K562 (cell line): ENCODE results near the gene EGFR. TPM values are rescaled to one million over a fixed set of nuclear protein-coding genes. Genes with fewer than 3 reads are reported as not detected.

ENCODE experiments used
- ATAC-seq: fragments of 200-7000 bp; cut with Tn5 transposase; 3 replicates; pipeline ENCODE4 v1.9.1; 2020; ENCODE audit warnings: moderate library complexity
- BruUV-seq: library from RNA; stranded (reverse); fragments of 400-500 nt; replicated peaks from 2 replicates; lab custom pipeline; 2021; lab: Mats Ljungman, UMichigan
- CTCF ChIA-PET: fragments of 300-600 bp; formaldehyde crosslinking; extraction: SDS; loops from one replicate; lab custom pipeline; 2021; ENCODE audit warnings: low intra/inter-chr PET ratio; lab: Yijun Ruan, JAX
- POLR2A ChIA-PET: fragments of 300-600, 350-650 bp; sonication (Branson Sonifier 250); formaldehyde crosslinking; extraction: SDS; loops from one replicate; lab custom pipeline; 2021; ENCODE audit warnings: antibody characterized with exemption, inconsistent platforms; lab: Yijun Ruan, JAX
- DNase-seq, 4 experiments: peaks; one replicate each; pipeline versions ENCODE4 v3.0.0 to v3.0.0-alpha.2; 2011 to 2018; ENCODE audit warnings: low spot score in 3 of 4, mixed read lengths in 3 of 4; ENCODE audit errors: extremely low read depth in 1 of 4
- FAIRE-seq: peaks from 2 replicates; lab custom pipeline; 2011; peaks lifted over from hg19 to GRCh38; lab: Jason Lieb, UNC
- H2AFZ ChIP-seq: 2 replicates; pipeline ENCODE4 v1.6.0; 2011; ENCODE audit warnings: low read depth, low read length, control low read depth, inconsistent platforms
- H3K27ac ChIP-seq: fragments of 200-600 bp; 3 replicates; pipeline ENCODE4 v1.8.0; 2011; ENCODE audit warnings: low read depth, mild to moderate bottlenecking, control low read depth, inconsistent platforms, low read length, moderate library complexity, mixed read lengths; ENCODE audit errors: extremely low read depth
- H3K27me3 ChIP-seq, 2 experiments: fragments of 300-600 bp in 1 of 2; 2 replicates in 1 of 2; 3 replicates in 1 of 2; pipeline versions ENCODE4 v1.6.0 to v1.8.0; 2011; ENCODE audit warnings: inconsistent platforms in 2 of 2, low read length in 2 of 2, mild to moderate bottlenecking in 1 of 2, mixed read lengths in 1 of 2, moderate library complexity in 1 of 2; ENCODE audit not compliant: control insufficient read depth in 2 of 2, insufficient read depth in 2 of 2
- H3K36me3 ChIP-seq: fragments of 300-600 bp; 3 replicates; pipeline ENCODE4 v1.8.0; 2011; ENCODE audit warnings: mild to moderate bottlenecking, low read length, inconsistent platforms; ENCODE audit not compliant: control insufficient read depth, insufficient read depth
- H3K4me1 ChIP-seq, 2 experiments: fragments of 200-600 bp in 1 of 2; replicated peaks in 1 of 2; 2 replicates in 1 of 2; 3 replicates in 1 of 2; pipeline versions ENCODE4 v1.5.1 to v1.8.0; 2011; ENCODE audit warnings: inconsistent platforms in 2 of 2, low read length in 2 of 2, mild to moderate bottlenecking in 1 of 2, mixed read lengths in 1 of 2, moderate library complexity in 1 of 2; ENCODE audit not compliant: control insufficient read depth in 2 of 2, insufficient read depth in 2 of 2
- H3K4me2 ChIP-seq: 2 replicates; pipeline ENCODE4 v1.6.1; 2011; ENCODE audit warnings: low read length, control low read depth, inconsistent platforms, mixed read lengths; ENCODE audit not compliant: insufficient read depth
- H3K4me3 ChIP-seq: fragments of 200-600 bp; sonication (generic), shearing (Covaris generic); 2 replicates; pipeline ENCODE4 v1.5.1; 2016; ENCODE audit warnings: control low read depth, inconsistent platforms
- H3K79me2 ChIP-seq: fragments of 200-600 bp; 3 replicates; pipeline ENCODE4 v1.8.0; 2011; ENCODE audit warnings: low read length, inconsistent platforms; ENCODE audit not compliant: control insufficient read depth, insufficient read depth
- H3K9ac ChIP-seq, 2 experiments: 2 replicates each; pipeline versions ENCODE4 v1.6.0 to v1.6.1; 2011; ENCODE audit warnings: low read depth in 2 of 2, low read length in 2 of 2, control low read depth in 1 of 2, inconsistent platforms in 1 of 2, mild to moderate bottlenecking in 1 of 2, mixed read lengths in 1 of 2; ENCODE audit not compliant: insufficient read depth in 1 of 2
- H3K9me1 ChIP-seq: one replicate; pipeline ENCODE4 v1.6.0; 2011; ENCODE audit warnings: inconsistent platforms, mild to moderate bottlenecking, low read length, moderate library complexity; ENCODE audit not compliant: control insufficient read depth, insufficient read depth
- H3K9me3 ChIP-seq: replicated peaks from 2 replicates; pipeline ENCODE4 v1.5.1; 2011; ENCODE audit warnings: low read depth, low read length, inconsistent platforms; ENCODE audit not compliant: control insufficient read depth, insufficient read depth
- H4K20me1 ChIP-seq: replicated peaks from 2 replicates; pipeline ENCODE4 v1.6.1; 2011; ENCODE audit warnings: low read length, inconsistent platforms, mixed read lengths; ENCODE audit not compliant: control insufficient read depth, insufficient read depth
- BRF1 ChIP-seq: IDR thresholded peaks from 3 replicates; pipeline ENCODE4 v1.6.1; 2011; ENCODE audit warnings: borderline replicate concordance, mild to moderate bottlenecking; ENCODE audit not compliant: insufficient read length; ENCODE audit errors: extremely low read depth
- CREBBP ChIP-seq: IDR thresholded peaks from one replicate; pipeline ENCODE4 v1.6.1; 2012; ENCODE audit warnings: low read depth, mild to moderate bottlenecking, control low read depth, inconsistent platforms, low read length
- ETV5 ChIP-seq: sonication (generic); formaldehyde crosslinking; IDR thresholded peaks from 2 replicates; pipeline ENCODE4 v1.4.0; 2020; ENCODE audit warnings: low read depth, mild to moderate bottlenecking, missing genetic modification reagents
- EWSR1 ChIP-seq: fragments of 450-650 bp; IDR thresholded peaks from 2 replicates; pipeline ENCODE4 v1.6.1; 2018; ENCODE audit warnings: borderline replicate concordance, mild to moderate bottlenecking, low read depth, moderate library complexity; ENCODE audit not compliant: partially characterized antibody
- FOS ChIP-seq: IDR thresholded peaks from 3 replicates; pipeline ENCODE4 v1.6.1; 2011; ENCODE audit not compliant: insufficient read length; ENCODE audit errors: extremely low read depth
- GTF2A2 ChIP-seq: IDR thresholded peaks from 2 replicates; pipeline ENCODE4 v1.6.1; 2016; ENCODE audit warnings: mild to moderate bottlenecking, missing genetic modification characterization, missing compliant biosample characterization
- MAFK ChIP-seq: IDR thresholded peaks from 2 replicates; pipeline ENCODE4 v1.6.1; 2011; ENCODE audit warnings: low read length, improper control_type of control experiment
- MECOM ChIP-seq: fragments of 250-450 bp; sonication (Bioruptor Pico); IDR thresholded peaks from 2 replicates; pipeline ENCODE4 v1.8.0; 2022; ENCODE audit warnings: inconsistent platforms
- NFRKB ChIP-seq: fragments of 450-650 bp; IDR thresholded peaks from 2 replicates; pipeline ENCODE4 v1.6.1; 2016; ENCODE audit warnings: low read depth
- NR3C1 ChIP-seq: sonication (generic); formaldehyde crosslinking; IDR thresholded peaks from 2 replicates; pipeline ENCODE4 v1.8.1; 2022; ENCODE audit warnings: missing genetic modification reagents
- POLR2A ChIP-seq: fragments of 450-650 bp; conservative IDR thresholded peaks from 2 replicates; pipeline ENCODE4 v1.6.1; 2016
- POLR2AphosphoS2 ChIP-seq: IDR thresholded peaks from 2 replicates; pipeline ENCODE4 v1.6.1; 2012; ENCODE audit warnings: low read length, improper control_type of control experiment
- POLR2AphosphoS5 ChIP-seq: IDR thresholded peaks from 2 replicates; pipeline ENCODE4 v1.6.1; 2011; ENCODE audit warnings: mild to moderate bottlenecking, low read depth, low read length, moderate library complexity; ENCODE audit not compliant: control insufficient read depth, insufficient read depth
- RBM25 ChIP-seq: fragments of 200-400 bp; formaldehyde crosslinking; IDR thresholded peaks from 2 replicates; pipeline ENCODE4 v1.6.1; 2018; ENCODE audit warnings: low read length, low read depth, moderate library complexity; ENCODE audit not compliant: severe bottlenecking
- ZNF23 ChIP-seq: fragments of 250-450 bp; sonication (Bioruptor Pico); IDR thresholded peaks from 2 replicates; pipeline ENCODE4 v1.4.0; 2020; ENCODE audit warnings: mild to moderate bottlenecking
- WGBS: fragments of 100-300 bp; shearing (Covaris generic); methylation state at CpG from one replicate; pipeline ENCODE4 v1.1.6; 2016; ENCODE audit warnings: low coverage, mixed read lengths; ENCODE audit not compliant: insufficient coverage; ENCODE audit errors: missing lambda C conversion rate; 5-methylcytosine and 5-hydroxymethylcytosine counted together
- in situ Hi-C: fragments of 300-500 bp; cut with MboI; formaldehyde crosslinking; loops from 4 replicates; pipeline ENCODE4 v1.15.0; 2018; ENCODE audit warnings: inconsistent platforms, mixed read lengths
- intact Hi-C: fragments of 100-400 bp; cut with micrococcal nuclease; formaldehyde crosslinking; loops from 2 replicates; pipeline ENCODE4 v1.14.2; 2022
- polyA plus RNA-seq, 8 experiments: library from polyadenylated mRNA; depleted of rRNA in 4 of 8; stranded (reverse) in 5 of 8; unstranded in 3 of 8; fragments of >200 nt; fragmentation: Nextera tagmentation in 2 of 8; fragmentation: Illumina TruSeq in 1 of 8; extraction: Ambion mirVana in 2 of 8; extraction: Trizol in 1 of 8; gene quantifications; 2 replicates each; pipeline versions ENCODE4 v1.2.1 to v1.2.3, GENCODE V29; 2011 to 2014; ENCODE audit warnings: inconsistent platforms in 1 of 8, missing spikeins in 1 of 8
- total RNA-seq, 7 experiments: library from RNA; depleted of rRNA in 6 of 7; stranded (reverse); fragments of >200 nt in 6 of 7; fragmentation: Illumina TruSeq in 2 of 7; extraction: Trizol in 2 of 7; gene quantifications; 2 replicates each; pipeline versions ENCODE4 v1.2.1 to v1.2.3, GENCODE V29; 2011 to 2021; ENCODE audit warnings: low replicate concordance in 1 of 7
- TF ChIP-seq, protein P1 (sequence below): fragments of 250-450 bp; sonication (Bioruptor Pico); IDR thresholded peaks from 2 replicates; pipeline ENCODE4 v1.5.0; 2022; ENCODE audit warnings: mild to moderate bottlenecking
- TF ChIP-seq, protein P2 (sequence below): fragments of 250-450 bp; sonication (Bioruptor Pico); IDR thresholded peaks from 2 replicates; pipeline ENCODE4 v1.8.0; 2021; ENCODE audit warnings: mild to moderate bottlenecking, moderate library complexity
- TF ChIP-seq, protein P3 (sequence below): fragments of 450-650 bp; formaldehyde crosslinking; IDR thresholded peaks from 2 replicates; pipeline ENCODE4 v1.4.0; 2020; ENCODE audit warnings: mild to moderate bottlenecking, moderate library complexity
- TF ChIP-seq, protein P4 (sequence below): fragments of 450-650 bp; formaldehyde crosslinking; IDR thresholded peaks from 2 replicates; pipeline ENCODE4 v1.4.0; 2020; ENCODE audit warnings: mild to moderate bottlenecking, mixed read lengths

The EGFR gene
- total and polyA plus RNA-seq, 9 of the 15 experiments (the other 6 are each of a cell fraction or from before 2014, with no cell fraction given), result 0.13 TPM; not detected in 8

DNA sequence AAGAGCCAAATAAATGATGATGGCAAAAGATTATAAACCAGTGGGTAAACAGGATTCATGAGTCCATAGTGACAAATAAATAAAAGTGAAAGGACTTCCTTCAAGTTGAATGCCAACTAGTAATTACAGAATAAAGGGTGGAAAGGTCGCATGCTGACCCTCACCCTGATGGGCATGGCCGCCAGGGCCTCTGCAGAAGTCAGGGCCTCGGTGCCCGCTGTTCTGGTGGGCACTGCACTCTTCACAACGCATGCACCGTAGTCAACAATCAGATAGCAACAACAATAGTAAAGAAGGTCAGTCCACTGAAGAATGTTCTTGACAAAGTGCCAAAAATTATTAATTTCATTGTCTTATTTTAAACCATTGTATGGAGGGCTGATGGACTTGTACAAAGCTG, 223.1 kb downstream of the EGFR start:
- no peak for ATAC-seq
- Histone ChIP-seq H3K27me3 (peaks cover 15 to 48% of the 10 kb centered on the region in 2 experiments; a peak in 3 of 5 replicates), H3K4me3 (no peak overlapping the region), H4K20me1 (no peaks in the 10 kb centered on the region), H3K36me3 (no peaks in the 10 kb centered on the region), H3K4me1 (no peaks in the 10 kb centered on the region), H3K9ac (no peak overlapping the region), H3K79me2 (no peaks in the 10 kb centered on the region), H3K4me2 (no peak overlapping the region), H3K9me1 (no peaks in the 10 kb centered on the region), H2AFZ (no peak overlapping the region), H3K27ac (no peak overlapping the region), H3K9me3 (no peaks in the 10 kb centered on the region)
- BruUV-seq, result no TSS peak
- in situ Hi-C loops, result no loop called here
- POLR2A ChIA-PET, result no interaction called here
- no peak for FAIRE-seq
- no peak for DNase-seq
- CTCF ChIA-PET, result no interaction called here
- WGBS, result 0% methylated on average over 6 of the region's 6 CpGs
- intact Hi-C loops, result no loop called here
- TF ChIP-seq EWSR1 (no peak), POLR2A (no peak), MAFK (no peak), NFRKB (no peak), ZNF23 (CRISPR knock-in tag) (no peak), POLR2AphosphoS5 (no peak), ETV5 (no peak), GTF2A2 (tag) (no peak), MECOM (CRISPR knock-in tag) (no peak), POLR2AphosphoS2 (no peak), CREBBP (no peak), BRF1 (no peak), RBM25 (no peak), FOS (no peak), NR3C1 (CRISPR knock-in tag) (no peak)
- TF ChIP-seq, protein P1, sequence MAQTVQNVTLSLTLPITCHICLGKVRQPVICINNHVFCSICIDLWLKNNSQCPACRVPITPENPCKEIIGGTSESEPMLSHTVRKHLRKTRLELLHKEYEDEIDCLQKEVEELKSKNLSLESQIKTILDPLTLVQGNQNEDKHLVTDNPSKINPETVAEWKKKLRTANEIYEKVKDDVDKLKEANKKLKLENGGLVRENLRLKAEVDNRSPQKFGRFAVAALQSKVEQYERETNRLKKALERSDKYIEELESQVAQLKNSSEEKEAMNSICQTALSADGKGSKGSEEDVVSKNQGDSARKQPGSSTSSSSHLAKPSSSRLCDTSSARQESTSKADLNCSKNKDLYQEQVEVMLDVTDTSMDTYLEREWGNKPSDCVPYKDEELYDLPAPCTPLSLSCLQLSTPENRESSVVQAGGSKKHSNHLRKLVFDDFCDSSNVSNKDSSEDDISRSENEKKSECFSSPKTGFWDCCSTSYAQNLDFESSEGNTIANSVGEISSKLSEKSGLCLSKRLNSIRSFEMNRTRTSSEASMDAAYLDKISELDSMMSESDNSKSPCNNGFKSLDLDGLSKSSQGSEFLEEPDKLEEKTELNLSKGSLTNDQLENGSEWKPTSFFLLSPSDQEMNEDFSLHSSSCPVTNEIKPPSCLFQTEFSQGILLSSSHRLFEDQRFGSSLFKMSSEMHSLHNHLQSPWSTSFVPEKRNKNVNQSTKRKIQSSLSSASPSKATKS (CRISPR knock-in tag), result no peak
- TF ChIP-seq, protein P2, sequence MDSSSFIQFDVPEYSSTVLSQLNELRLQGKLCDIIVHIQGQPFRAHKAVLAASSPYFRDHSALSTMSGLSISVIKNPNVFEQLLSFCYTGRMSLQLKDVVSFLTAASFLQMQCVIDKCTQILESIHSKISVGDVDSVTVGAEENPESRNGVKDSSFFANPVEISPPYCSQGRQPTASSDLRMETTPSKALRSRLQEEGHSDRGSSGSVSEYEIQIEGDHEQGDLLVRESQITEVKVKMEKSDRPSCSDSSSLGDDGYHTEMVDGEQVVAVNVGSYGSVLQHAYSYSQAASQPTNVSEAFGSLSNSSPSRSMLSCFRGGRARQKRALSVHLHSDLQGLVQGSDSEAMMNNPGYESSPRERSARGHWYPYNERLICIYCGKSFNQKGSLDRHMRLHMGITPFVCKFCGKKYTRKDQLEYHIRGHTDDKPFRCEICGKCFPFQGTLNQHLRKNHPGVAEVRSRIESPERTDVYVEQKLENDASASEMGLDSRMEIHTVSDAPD (CRISPR knock-in tag), result no peak
- TF ChIP-seq, protein P3, sequence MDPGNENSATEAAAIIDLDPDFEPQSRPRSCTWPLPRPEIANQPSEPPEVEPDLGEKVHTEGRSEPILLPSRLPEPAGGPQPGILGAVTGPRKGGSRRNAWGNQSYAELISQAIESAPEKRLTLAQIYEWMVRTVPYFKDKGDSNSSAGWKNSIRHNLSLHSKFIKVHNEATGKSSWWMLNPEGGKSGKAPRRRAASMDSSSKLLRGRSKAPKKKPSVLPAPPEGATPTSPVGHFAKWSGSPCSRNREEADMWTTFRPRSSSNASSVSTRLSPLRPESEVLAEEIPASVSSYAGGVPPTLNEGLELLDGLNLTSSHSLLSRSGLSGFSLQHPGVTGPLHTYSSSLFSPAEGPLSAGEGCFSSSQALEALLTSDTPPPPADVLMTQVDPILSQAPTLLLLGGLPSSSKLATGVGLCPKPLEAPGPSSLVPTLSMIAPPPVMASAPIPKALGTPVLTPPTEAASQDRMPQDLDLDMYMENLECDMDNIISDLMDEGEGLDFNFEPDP (CRISPR knock-in tag), result no peak
- TF ChIP-seq, protein P4, sequence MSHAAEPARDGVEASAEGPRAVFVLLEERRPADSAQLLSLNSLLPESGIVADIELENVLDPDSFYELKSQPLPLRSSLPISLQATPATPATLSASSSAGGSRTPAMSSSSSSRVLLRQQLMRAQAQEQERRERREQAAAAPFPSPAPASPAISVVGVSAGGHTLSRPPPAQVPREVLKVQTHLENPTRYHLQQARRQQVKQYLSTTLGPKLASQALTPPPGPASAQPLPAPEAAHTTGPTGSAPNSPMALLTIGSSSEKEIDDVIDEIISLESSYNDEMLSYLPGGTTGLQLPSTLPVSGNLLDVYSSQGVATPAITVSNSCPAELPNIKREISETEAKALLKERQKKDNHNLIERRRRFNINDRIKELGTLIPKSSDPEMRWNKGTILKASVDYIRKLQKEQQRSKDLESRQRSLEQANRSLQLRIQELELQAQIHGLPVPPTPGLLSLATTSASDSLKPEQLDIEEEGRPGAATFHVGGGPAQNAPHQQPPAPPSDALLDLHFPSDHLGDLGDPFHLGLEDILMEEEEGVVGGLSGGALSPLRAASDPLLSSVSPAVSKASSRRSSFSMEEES (CRISPR knock-in tag), result no peak
